Thymus (tissue), 14 donors: Measurements from ENCODE around the gene CTPS1. TPM values are rescaled to one million over a fixed set of nuclear protein-coding genes. Genes with fewer than 3 reads are reported as not detected.
A peak's percentile ranks its signal among the peaks of the same experiment; 100 is the strongest.

Experiments used
- DNase-seq, 9 donors: peaks; one replicate each; pipeline ENCODE4 v3.0.0-alpha.2; 2013; ENCODE audit warnings: low spot score in 9 of 9, low read depth in 6 of 9, missing footprints in 1 of 9
- H3K27ac ChIP-seq, 2 donors: one replicate each; pipeline ENCODE4 v1.5.1; 2013; ENCODE audit warnings: control low read depth in 1 of 2, low read depth in 1 of 2, low read length in 1 of 2, mild to moderate bottlenecking in 1 of 2, moderate library complexity in 1 of 2
- H3K27me3 ChIP-seq, 2 donors: one replicate each; pipeline ENCODE4 v1.5.1; 2013; ENCODE audit warnings: low read length in 1 of 2; ENCODE audit not compliant: control insufficient read depth in 2 of 2, insufficient read depth in 1 of 2
- H3K36me3 ChIP-seq, 2 donors: one replicate each; pipeline ENCODE4 v1.5.1; 2013; ENCODE audit warnings: low read length in 1 of 2, mild to moderate bottlenecking in 1 of 2, moderate library complexity in 1 of 2; ENCODE audit not compliant: control insufficient read depth in 2 of 2, insufficient read depth in 2 of 2
- H3K4me1 ChIP-seq, 2 donors: one replicate each; pipeline ENCODE4 v1.5.1; 2013; ENCODE audit warnings: low read length in 2 of 2; ENCODE audit not compliant: control insufficient read depth in 2 of 2, insufficient read depth in 2 of 2
- H3K4me3 ChIP-seq, 2 donors: one replicate each; pipeline ENCODE4 v1.5.1; 2013; ENCODE audit warnings: low read length in 2 of 2, control low read depth in 1 of 2, mild to moderate bottlenecking in 1 of 2
- H3K9me3 ChIP-seq, 2 donors: one replicate each; pipeline ENCODE4 v1.5.1; 2013; ENCODE audit warnings: low read length in 1 of 2, mild to moderate bottlenecking in 1 of 2; ENCODE audit not compliant: control insufficient read depth in 2 of 2, insufficient read depth in 1 of 2
- WGBS: extraction: QIAGEN DNeasy Blood & Tissue Kit; methylation state at CpG from one replicate; pipeline ENCODE4 v1.1.7; 2013; 5-methylcytosine and 5-hydroxymethylcytosine counted together
- long read RNA-seq, 10 donors: transcript quantifications; one replicate each; lab custom pipeline, GENCODE V29; 2026
- polyA plus RNA-seq: library from polyadenylated mRNA; stranded (reverse); fragments of 200-250 nt; gene quantifications from one replicate; pipeline ENCODE4 v1.2.3, GENCODE V29; 2013
- total RNA-seq: library from RNA; stranded (reverse); fragments of 120-200 nt; gene quantifications from one replicate; pipeline ENCODE4 v1.2.4, GENCODE V29; 2013
- donor health status: healthy.

CTPS1 gene
- total RNA-seq: 23.2 TPM
- polyA plus RNA-seq: 13.4 TPM
- long read RNA-seq, donor 1: 0 reads
- long read RNA-seq, donor 2, full-length matches to known transcripts: 23 of 23 reads
- long read RNA-seq, donor 2, partial matches to known transcripts: 0 of 23 reads
- long read RNA-seq, donor 2, other reads (novel, unspliced or antisense): 0 of 23 reads
- long read RNA-seq, donor 3, transcript CTPS1-202 (19 exons, 3,201 nt): major isoform, 10 of 14 reads
- long read RNA-seq, donor 3, partial matches to known transcripts: 0 of 14 reads
- long read RNA-seq, donor 3, other reads (novel, unspliced or antisense): 0 of 14 reads
- long read RNA-seq, donor 4, partial matches to known transcripts: 0 of 4 reads
- long read RNA-seq, donor 4, other reads (novel, unspliced or antisense): 0 of 4 reads
- long read RNA-seq, donor 5, full-length matches to known transcripts: 12 of 29 reads
- long read RNA-seq, donor 5, partial matches to known transcripts: 17 of 29 reads
- long read RNA-seq, donor 5, other reads (novel, unspliced or antisense): 0 of 29 reads
- long read RNA-seq, donor 6, transcript CTPS1-202 (19 exons, 3,201 nt): major isoform, 10 of 10 reads
- long read RNA-seq, donor 6, partial matches to known transcripts: 0 of 10 reads
- long read RNA-seq, donor 6, other reads (novel, unspliced or antisense): 0 of 10 reads
- long read RNA-seq, donor 7, partial matches to known transcripts: 0 of 4 reads
- long read RNA-seq, donor 7, other reads (novel, unspliced or antisense): 0 of 4 reads
- long read RNA-seq, donor 8, transcript CTPS1-202 (19 exons, 3,201 nt): major isoform, 6 of 7 reads
- long read RNA-seq, donor 8, partial matches to known transcripts: 0 of 7 reads
- long read RNA-seq, donor 8, other reads (novel, unspliced or antisense): 0 of 7 reads
- long read RNA-seq, donor 9, partial matches to known transcripts: 0 of 3 reads
- long read RNA-seq, donor 9, other reads (novel, unspliced or antisense): 0 of 3 reads
- long read RNA-seq, donor 10, partial matches to known transcripts: 0 of 6 reads
- long read RNA-seq, donor 10, other reads (novel, unspliced or antisense): 0 of 6 reads

GRCh38 chr1:40979241-40980067 lies at the start of gene CTPS1:
CTPS1 (plus strand) TSS chr1:40979696; CDS start chr1:40983291, 3,595 bp downstream.
- Histone ChIP-seq H3K27ac (peak within 1 kb of the TSS; percentile 89 to 94), H3K9me3 (no peaks in the 10 kb centered on the region), H3K4me3 (peak within 1 kb of the TSS; percentile 85 to 86), H3K4me1 (peaks cover 15 to 28% of the 10 kb centered on the region in 2 donors), H3K36me3 (peaks cover 0 to 16% of the 10 kb centered on the region in 2 donors), H3K27me3 (no peaks in the 10 kb centered on the region)
- peak; percentile 77 to 96 (median 89) for DNase-seq
- WGBS: under 1% methylated on average over 96 of the region's 96 CpGs

- 96% methylated on average over 8 of the region's 8 CpGs for WGBS
- Histone ChIP-seq H3K27ac (no peak overlapping the region), H3K9me3 (no peaks in the 10 kb centered on the region), H3K4me3 (no peak overlapping the region), H3K4me1 (no peaks in the 10 kb centered on the region), H3K27me3 (no peaks in the 10 kb centered on the region), H3K36me3 (no peaks in the 10 kb centered on the region)
- DNase-seq: no peak
Observed at GRCh38 chr1:40930174-40930964, 49.1 kb upstream of the CTPS1 start.

GRCh38 chr1:40931601-40932000 lies 47.9 kb upstream of the CTPS1 start:
- DNase-seq: no peak
- Histone ChIP-seq H3K4me3 (no peak overlapping the region), H3K27ac (no peak overlapping the region), H3K9me3 (no peaks in the 10 kb centered on the region), H3K4me1 (no peaks in the 10 kb centered on the region), H3K36me3 (no peaks in the 10 kb centered on the region), H3K27me3 (no peaks in the 10 kb centered on the region)
- 94% methylated on average over 5 of the region's 5 CpGs for WGBS

GRCh38 chr1:40932006-40932405 lies 47.5 kb upstream of the CTPS1 start:
- 61% methylated on average over 4 of the region's 4 CpGs for whole genome bisulfite sequencing
- no peak overlapping the region for H3K27ac ChIP-seq
- H3K4me3 ChIP-seq: no peak overlapping the region
- no peaks in the 10 kb centered on the region for H3K9me3 ChIP-seq
- H3K27me3 ChIP-seq: no peaks in the 10 kb centered on the region
- no peaks in the 10 kb centered on the region for H3K36me3 ChIP-seq
- DNase-seq: no peak
- no peaks in the 10 kb centered on the region for H3K4me1 ChIP-seq

- Histone ChIP-seq H3K27ac (no peak overlapping the region), H3K27me3 (no peaks in the 10 kb centered on the region), H3K4me3 (no peak overlapping the region), H3K9me3 (no peaks in the 10 kb centered on the region), H3K4me1 (no peaks in the 10 kb centered on the region), H3K36me3 (no peaks in the 10 kb centered on the region)
- no peak for DNase-seq
- WGBS: 97% methylated on average over 5 of the region's 5 CpGs
Observed at GRCh38 chr1:40936931-40937339, 42.6 kb upstream of the CTPS1 start.

GRCh38 chr1:40938393-40938792 lies 41.1 kb upstream of the CTPS1 start:
- no peak overlapping the region for H3K27ac ChIP-seq
- H3K36me3 ChIP-seq: no peaks in the 10 kb centered on the region
- WGBS: 98% methylated on average over 6 of the region's 6 CpGs
- H3K4me1 ChIP-seq: no peaks in the 10 kb centered on the region
- no peaks in the 10 kb centered on the region for H3K9me3 ChIP-seq
- H3K27me3 ChIP-seq: no peaks in the 10 kb centered on the region
- DNase-seq: no peak
- H3K4me3 ChIP-seq: no peak overlapping the region

- Histone ChIP-seq H3K36me3 (no peaks in the 10 kb centered on the region), H3K4me1 (no peaks in the 10 kb centered on the region), H3K27ac (no peak overlapping the region), H3K27me3 (no peaks in the 10 kb centered on the region), H3K4me3 (no peak overlapping the region), H3K9me3 (no peaks in the 10 kb centered on the region)
- DNase-seq: no peak
- 86% methylated on average over 12 of the region's 12 CpGs for WGBS
Observed at GRCh38 chr1:40939320-40940059, 40.0 kb upstream of the CTPS1 start.
